ENCODE results near the gene CLOCK. TPM values are rescaled to one million over a fixed set of nuclear protein-coding genes. Genes with fewer than 3 reads are reported as not detected.

Gene CLOCK
- total RNA-seq, 1 donor: 69.1 TPM

GRCh38 chr4:55545151-55545550 is 1.6 kb downstream of the CLOCK start:
- H3K4me3 ChIP-seq (ENCODE audit: low read depth, low read length): peak overlapping the region; percentile 67
- DNase-seq (ENCODE audit: low read depth): peak; percentile 26
- TF ChIP-seq CTCF (IDR thresholded peaks at IDR 0.05; ENCODE audit: insufficient read depth, low read depth, low read length): no peak

GRCh38 chr4:55543858-55544257 is 2.9 kb downstream of the CLOCK start:
- no peak for TF ChIP-seq CTCF (IDR thresholded peaks at IDR 0.05; ENCODE audit: insufficient read depth, low read depth, low read length)
- DNase-seq (ENCODE audit: low read depth): no peak
- no peak overlapping the region for H3K4me3 ChIP-seq (ENCODE audit: low read depth, low read length)

GRCh38 chr4:55540271-55540670 is 6.4 kb downstream of the CLOCK start:
- no peak for TF ChIP-seq CTCF (IDR thresholded peaks at IDR 0.05; ENCODE audit: insufficient read depth, low read depth, low read length)
- DNase-seq (ENCODE audit: low read depth): no peak
- no peak overlapping the region for H3K4me3 ChIP-seq (ENCODE audit: low read depth, low read length)

- no peak for TF ChIP-seq CTCF (IDR thresholded peaks at IDR 0.05; ENCODE audit: insufficient read depth, low read depth, low read length)
- H3K4me3 ChIP-seq (ENCODE audit: low read depth, low read length): no peak overlapping the region
- no peak for DNase-seq (ENCODE audit: low read depth)
These were observed 7.1 kb downstream of the CLOCK start for GRCh38 chr4:55539658-55540057.

DNA sequence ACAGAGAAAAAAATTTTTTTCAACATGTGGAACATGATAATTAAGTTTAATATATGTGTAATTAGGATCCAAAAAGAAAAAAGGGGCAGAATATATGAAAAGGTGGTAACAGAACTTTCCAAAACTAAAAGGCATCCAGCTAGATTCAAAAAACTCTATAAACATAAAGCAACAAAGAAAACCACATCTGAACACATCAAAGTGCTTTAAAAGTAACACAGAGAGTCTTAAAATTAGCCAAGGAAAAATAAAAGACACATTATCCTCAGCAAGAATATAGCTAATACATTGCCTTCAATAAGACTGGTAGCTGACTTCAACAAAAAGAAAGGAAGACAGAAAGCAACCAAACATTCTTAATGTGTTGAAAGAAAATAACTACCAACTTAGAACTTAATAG is 8.2 kb downstream of the CLOCK start:
- H3K4me3 ChIP-seq (ENCODE audit: low read depth, low read length): no peak overlapping the region
- no peak for DNase-seq (ENCODE audit: low read depth)
- TF ChIP-seq CTCF (IDR thresholded peaks at IDR 0.05; ENCODE audit: insufficient read depth, low read depth, low read length): no peak

GRCh38 chr4:55534306-55534705 is 12.4 kb downstream of the CLOCK start:
- DNase-seq (ENCODE audit: low read depth): no peak
- no peak overlapping the region for H3K4me3 ChIP-seq (ENCODE audit: low read depth, low read length)
- TF ChIP-seq CTCF (IDR thresholded peaks at IDR 0.05; ENCODE audit: insufficient read depth, low read depth, low read length): no peak

- no peak for DNase-seq (ENCODE audit: low read depth)
- H3K4me3 ChIP-seq (ENCODE audit: low read depth, low read length): no peak overlapping the region
- no peak for TF ChIP-seq CTCF (IDR thresholded peaks at IDR 0.05; ENCODE audit: insufficient read depth, low read depth, low read length)
These were observed 16.0 kb downstream of the CLOCK start for GRCh38 chr4:55530691-55531090.
